ENCODE data around the gene ATP8B4. TPM values are rescaled to one million over a fixed set of nuclear protein-coding genes. Genes with fewer than 3 reads are reported as not detected.
"Not testable (repeated sequence)": the region's sequence is repeated elsewhere in the genome, so short reads cannot be mapped to it uniquely, and the experiment has no call there.

ATP8B4 gene
- polyA plus RNA-seq, 6 donors from 2014 or later: not detected

GRCh38 chr15:50134524-50135024, 15.5 kb upstream of the ATP8B4 start:
- H3K27me3 Mint-ChIP-seq: no peaks in the 10 kb centered on the region
- H3K27ac Mint-ChIP-seq: no peak overlapping the region
- H3K36me3 Mint-ChIP-seq: no peaks in the 10 kb centered on the region
- no peak overlapping the region for H3K4me3 Mint-ChIP-seq
- DNase-seq (no peak), ATAC-seq (ENCODE audit: low read depth in 2 of 2) (peak in 1 of 2 donors; percentile 21)
- peaks cover 0 to 6% (median 1%) of the 10 kb centered on the region in 7 donors for H3K9me3 Mint-ChIP-seq
- H3K4me1 Mint-ChIP-seq: peaks cover 0 to 6% (median 5%) of the 10 kb centered on the region in 3 donors

GRCh38 chr15:50132251-50132984, 13.4 kb upstream of the ATP8B4 start:
- H3K27ac Mint-ChIP-seq: not testable (repeated sequence)

GRCh38 chr15:50131617-50132016, 12.6 kb upstream of the ATP8B4 start:
- no peak overlapping the region for H3K4me3 Mint-ChIP-seq
- no peaks in the 10 kb centered on the region for H3K27me3 Mint-ChIP-seq
- peaks cover 0 to 6% (median 5%) of the 10 kb centered on the region in 3 donors for H3K4me1 Mint-ChIP-seq
- H3K36me3 Mint-ChIP-seq: no peaks in the 10 kb centered on the region
- ATAC-seq (ENCODE audit: low read depth in 2 of 2) (no peak), DNase-seq (no peak)
- H3K9me3 Mint-ChIP-seq: peaks cover 0 to 6% (median 1%) of the 10 kb centered on the region in 7 donors
- no peak overlapping the region for H3K27ac Mint-ChIP-seq

More at GRCh38 chr15:50132251-50132984, 13.4 kb upstream of the ATP8B4 start:
- H3K4me1 Mint-ChIP-seq; ATAC-seq (ENCODE audit: low read depth in 2 of 2); H3K36me3 Mint-ChIP-seq; DNase-seq; H3K9me3 Mint-ChIP-seq; H3K27me3 Mint-ChIP-seq: not testable (repeated sequence)
- peak overlapping the region in 1 of 8 donors; percentile 32 for H3K4me3 Mint-ChIP-seq

GRCh38 chr15:50128266-50128665, 9.2 kb upstream of the ATP8B4 start:
- H3K9me3 Mint-ChIP-seq: peaks cover 1 to 12% (median 7%) of the 10 kb centered on the region in 7 donors
- ATAC-seq (ENCODE audit: low read depth in 2 of 2) (no peak), DNase-seq (no peak)
- H3K36me3 Mint-ChIP-seq: no peaks in the 10 kb centered on the region
- H3K27ac Mint-ChIP-seq: peak overlapping the region in 1 of 6 donors; percentile 28
- no peaks in the 10 kb centered on the region for H3K4me1 Mint-ChIP-seq
- no peak overlapping the region for H3K4me3 Mint-ChIP-seq
- no peaks in the 10 kb centered on the region for H3K27me3 Mint-ChIP-seq

GRCh38 chr15:50127255-50127777, 8.3 kb upstream of the ATP8B4 start:
- Mint-ChIP-seq H3K27ac (no peak overlapping the region), H3K27me3 (no peaks in the 10 kb centered on the region), H3K9me3 (peaks cover 1 to 10% (median 5%) of the 10 kb centered on the region in 7 donors), H3K36me3 (no peaks in the 10 kb centered on the region), H3K4me1 (no peaks in the 10 kb centered on the region), H3K4me3 (no peak overlapping the region)
- DNase-seq (no peak), ATAC-seq (ENCODE audit: low read depth in 2 of 2) (no peak)

- ATAC-seq (ENCODE audit: low read depth in 2 of 2): no peak
- Mint-ChIP-seq H3K4me3 (no peak overlapping the region), H3K36me3 (no peaks in the 10 kb centered on the region), H3K27ac (no peak overlapping the region), H3K4me1 (no peaks in the 10 kb centered on the region), H3K27me3 (no peaks in the 10 kb centered on the region), H3K9me3 (peaks cover 1 to 10% (median 5%) of the 10 kb centered on the region in 7 donors)
- no peak for DNase-seq
Observed at GRCh38 chr15:50126072-50126471, 7.0 kb upstream of the ATP8B4 start.

- ATAC-seq (ENCODE audit: low read depth in 2 of 2) (no peak), DNase-seq (no peak)
- H3K9me3 Mint-ChIP-seq: peaks cover 0 to 10% (median 5%) of the 10 kb centered on the region in 7 donors
- no peak overlapping the region for H3K27ac Mint-ChIP-seq
- H3K36me3 Mint-ChIP-seq: no peaks in the 10 kb centered on the region
- no peak overlapping the region for H3K4me3 Mint-ChIP-seq
- no peaks in the 10 kb centered on the region for H3K27me3 Mint-ChIP-seq
- no peaks in the 10 kb centered on the region for H3K4me1 Mint-ChIP-seq
Observed at GRCh38 chr15:50124631-50125030, 5.6 kb upstream of the ATP8B4 start.

- Mint-ChIP-seq H3K27me3 (no peaks in the 10 kb centered on the region), H3K27ac (no peak overlapping the region), H3K4me3 (no peak overlapping the region), H3K36me3 (no peaks in the 10 kb centered on the region), H3K4me1 (no peaks in the 10 kb centered on the region), H3K9me3 (peaks cover 0 to 10% (median 5%) of the 10 kb centered on the region in 7 donors)
- no peak for DNase-seq
- ATAC-seq (ENCODE audit: low read depth in 2 of 2): no peak
Observed at GRCh38 chr15:50123861-50124557, 5.0 kb upstream of the ATP8B4 start.

GRCh38 chr15:50120729-50121128, 1.7 kb upstream of the ATP8B4 start:
- Mint-ChIP-seq H3K4me3 (no peak overlapping the region), H3K4me1 (no peaks in the 10 kb centered on the region), H3K27ac (no peak overlapping the region), H3K36me3 (no peaks in the 10 kb centered on the region), H3K9me3 (peaks cover 2 to 19% (median 5%) of the 10 kb centered on the region in 7 donors), H3K27me3 (peaks cover 0 to 10% (median 7%) of the 10 kb centered on the region in 3 donors)
- DNase-seq (no peak), ATAC-seq (ENCODE audit: low read depth in 2 of 2) (no peak)

GRCh38 chr15:50117431-50118027, 1.5 kb downstream of the ATP8B4 start:
- no peak overlapping the region for H3K27ac Mint-ChIP-seq
- H3K36me3 Mint-ChIP-seq: no peaks in the 10 kb centered on the region
- peaks cover 6% of the 10 kb centered on the region in 3 donors for H3K4me1 Mint-ChIP-seq
- no peak for ATAC-seq (ENCODE audit: low read depth in 2 of 2)
- H3K27me3 Mint-ChIP-seq: peaks cover 7 to 23% (median 12%) of the 10 kb centered on the region in 3 donors
- no peak overlapping the region for H3K4me3 Mint-ChIP-seq
- peaks cover 0 to 9% (median 2%) of the 10 kb centered on the region in 7 donors for H3K9me3 Mint-ChIP-seq
- no peak for DNase-seq

GRCh38 chr15:50116477-50116876, 2.6 kb downstream of the ATP8B4 start:
- ATAC-seq (ENCODE audit: low read depth in 2 of 2) (no peak), DNase-seq (no peak)
- Mint-ChIP-seq H3K9me3 (peaks cover 0 to 9% (median 2%) of the 10 kb centered on the region in 7 donors), H3K4me3 (no peak overlapping the region), H3K36me3 (no peaks in the 10 kb centered on the region), H3K4me1 (peaks cover 6% of the 10 kb centered on the region in 3 donors), H3K27me3 (peaks cover 9 to 30% (median 19%) of the 10 kb centered on the region in 3 donors), H3K27ac (no peak overlapping the region)

GRCh38 chr15:50113992-50114780, 4.8 kb downstream of the ATP8B4 start:
- peaks cover 0 to 9% (median 2%) of the 10 kb centered on the region in 7 donors for H3K9me3 Mint-ChIP-seq
- H3K4me3 Mint-ChIP-seq: peak overlapping the region in 1 of 8 donors; percentile 45
- DNase-seq (no peak), ATAC-seq (ENCODE audit: low read depth in 2 of 2) (no peak)
- H3K4me1 Mint-ChIP-seq: peaks cover 6 to 9% (median 8%) of the 10 kb centered on the region in 3 donors
- no peaks in the 10 kb centered on the region for H3K36me3 Mint-ChIP-seq
- H3K27me3 Mint-ChIP-seq: peaks cover 9 to 30% (median 19%) of the 10 kb centered on the region in 3 donors
- peak overlapping the region in 1 of 6 donors; percentile 0 for H3K27ac Mint-ChIP-seq

GRCh38 chr15:50113187-50113505, 5.9 kb downstream of the ATP8B4 start:
- Mint-ChIP-seq H3K27ac (no peak overlapping the region), H3K36me3 (no peaks in the 10 kb centered on the region), H3K27me3 (peaks cover 9 to 30% (median 19%) of the 10 kb centered on the region in 3 donors), H3K4me1 (peaks cover 12 to 18% (median 15%) of the 10 kb centered on the region in 3 donors), H3K4me3 (no peak overlapping the region), H3K9me3 (peaks cover 0 to 9% (median 2%) of the 10 kb centered on the region in 7 donors)
- no peak for DNase-seq
- no peak for ATAC-seq (ENCODE audit: low read depth in 2 of 2)

Data from naive B cell (primary cell).